ENCODE measurements around the gene CDKAL1.

- TF ChIP-seq POLR2A (IDR thresholded peaks at IDR 0.05) (no peak), CTCF (IDR thresholded peaks at IDR 0.05) (no peak), POLR2AphosphoS5 (IDR thresholded peaks at IDR 0.05; ENCODE audit: insufficient read depth in 1 of 2, low read depth in 1 of 2) (no peak)
These were observed 95.3 kb downstream of the CDKAL1 start for GRCh38 chr6:20629509-20629908.

Data from vagina (tissue), 2 donors.